MM.1S (cell line): ENCODE measurements around the gene GAPDH.

Experiments
- CTCF ChIP-seq: fragments of 300-600 bp; sonication (generic); IDR thresholded peaks from 2 replicates; pipeline ENCODE4 v1.5.1; 2016; ENCODE audit warnings: antibody characterized with exemption, low read length, mixed read lengths
- EZH2 ChIP-seq: fragments of 300-600 bp; sonication (generic); optimal IDR thresholded peaks from 2 replicates; pipeline ENCODE3; 2017; ENCODE audit warnings: low read depth, mild to moderate bottlenecking, antibody characterized with exemption, low read length, mixed read lengths
- EZH2phosphoT487 ChIP-seq: fragments of 300-600 bp; sonication (generic); IDR thresholded peaks from 2 replicates; pipeline ENCODE4 v1.6.1; 2018; ENCODE audit warnings: antibody characterized with exemption, low read length

GRCh38 chr12:6549684-6550151 is 15.4 kb downstream of the GAPDH start:
- TF ChIP-seq CTCF (no peak), EZH2 (no peak), EZH2phosphoT487 (no peak)
